KMS-11 (cell line): Measurements from ENCODE around the gene MAP4K4.

Experiments
- H2AFZ ChIP-seq: fragments of 200-600 bp; sonication (generic); 2 replicates; pipeline ENCODE4 v1.6.1; 2016; ENCODE audit warnings: antibody characterized with exemption, mixed run types, low read depth
- H3K27ac ChIP-seq: fragments of 200-600 bp; sonication (generic); 2 replicates; pipeline ENCODE4 v1.6.1; 2016; ENCODE audit warnings: mild to moderate bottlenecking, mixed run types
- H3K27me3 ChIP-seq: fragments of 200-600 bp; sonication (generic); 2 replicates; pipeline ENCODE4 v1.6.1; 2017; ENCODE audit warnings: mild to moderate bottlenecking, low read depth, mixed run types, moderate library complexity; ENCODE audit not compliant: insufficient read depth
- H3K36me3 ChIP-seq: fragments of 200-600 bp; sonication (generic); 2 replicates; pipeline ENCODE4 v1.6.1; 2017; ENCODE audit warnings: mild to moderate bottlenecking, mixed run types; ENCODE audit not compliant: insufficient read depth
- H3K4me1 ChIP-seq: fragments of 200-600 bp; sonication (generic); 2 replicates; pipeline ENCODE4 v1.6.1; 2016; ENCODE audit warnings: mild to moderate bottlenecking, low read depth, mixed run types; ENCODE audit not compliant: poor library complexity, severe bottlenecking
- H3K4me2 ChIP-seq: fragments of 200-600 bp; sonication (generic); 2 replicates; pipeline ENCODE4 v1.7.0; 2016; ENCODE audit warnings: mild to moderate bottlenecking, mixed run types
- H3K4me3 ChIP-seq: fragments of 200-600 bp; sonication (generic); IDR thresholded peaks from 2 replicates; pipeline ENCODE4 v1.6.1; 2017; ENCODE audit warnings: low read depth, low read length, mixed read lengths; ENCODE audit not compliant: insufficient read depth
- H3K79me2 ChIP-seq: fragments of 200-600 bp; sonication (generic); 2 replicates; pipeline ENCODE4 v1.6.1; 2016; ENCODE audit warnings: low read depth, mixed run types; ENCODE audit not compliant: insufficient read depth
- H3K9ac ChIP-seq: fragments of 200-600 bp; sonication (generic); 2 replicates; pipeline ENCODE4 v1.6.1; 2016; ENCODE audit warnings: mild to moderate bottlenecking, mixed run types
- H4K20me1 ChIP-seq: fragments of 200-600 bp; sonication (generic); 2 replicates; pipeline ENCODE4 v1.6.1; 2016; ENCODE audit warnings: mild to moderate bottlenecking, mixed run types; ENCODE audit not compliant: insufficient read depth
- CTCF ChIP-seq: fragments of 200-600 bp; sonication (generic); conservative IDR thresholded peaks from 2 replicates; pipeline ENCODE4 v1.6.1; 2017; ENCODE audit warnings: low read depth, mild to moderate bottlenecking, antibody characterized with exemption, low read length, moderate library complexity, mixed read lengths

MAP4K4 gene

DNA sequence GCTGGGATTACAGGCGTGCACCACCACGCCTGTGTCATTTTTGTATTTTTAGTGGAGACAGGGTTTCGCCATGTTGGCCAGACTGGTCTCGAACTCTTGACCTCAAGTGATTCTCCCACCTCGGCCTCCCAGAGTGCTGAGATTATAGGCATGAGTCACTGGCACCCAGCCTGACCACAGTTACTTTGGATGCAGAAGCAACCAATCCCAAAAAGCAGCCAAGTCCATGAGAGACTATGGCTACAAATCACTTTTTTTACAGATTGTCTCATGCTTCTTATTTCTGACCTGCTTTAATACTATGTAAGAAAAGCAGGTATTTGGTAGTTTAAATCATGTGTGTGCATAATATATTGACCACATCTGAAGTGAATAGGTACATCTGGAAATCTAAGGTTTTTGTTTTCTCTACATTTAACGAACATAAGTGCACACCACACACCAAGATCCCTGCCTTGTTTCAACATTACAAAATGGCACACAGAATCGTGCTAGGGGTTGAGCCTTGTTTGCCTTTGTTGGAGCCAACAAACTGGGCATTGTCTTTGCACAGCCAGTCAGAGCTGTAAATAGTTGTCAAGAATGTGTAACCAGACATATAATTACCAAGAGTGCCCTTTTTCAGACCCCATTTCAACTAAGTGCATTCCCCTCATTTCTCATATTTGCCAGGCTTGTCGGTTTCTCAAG is 18.3 kb upstream of the MAP4K4 start:
- H3K27me3 ChIP-seq: no peaks in the 10 kb centered on the region
- H4K20me1 ChIP-seq: no peaks in the 10 kb centered on the region
- no peaks in the 10 kb centered on the region for H3K79me2 ChIP-seq
- H3K9ac ChIP-seq: no peak overlapping the region
- H3K36me3 ChIP-seq: no peaks in the 10 kb centered on the region
- TF ChIP-seq CTCF: no peak
- no peaks in the 10 kb centered on the region for H3K4me1 ChIP-seq
- H2AFZ ChIP-seq: no peak overlapping the region
- H3K4me2 ChIP-seq: no peak overlapping the region
- no peak overlapping the region for H3K27ac ChIP-seq
- no peak overlapping the region for H3K4me3 ChIP-seq

DNA sequence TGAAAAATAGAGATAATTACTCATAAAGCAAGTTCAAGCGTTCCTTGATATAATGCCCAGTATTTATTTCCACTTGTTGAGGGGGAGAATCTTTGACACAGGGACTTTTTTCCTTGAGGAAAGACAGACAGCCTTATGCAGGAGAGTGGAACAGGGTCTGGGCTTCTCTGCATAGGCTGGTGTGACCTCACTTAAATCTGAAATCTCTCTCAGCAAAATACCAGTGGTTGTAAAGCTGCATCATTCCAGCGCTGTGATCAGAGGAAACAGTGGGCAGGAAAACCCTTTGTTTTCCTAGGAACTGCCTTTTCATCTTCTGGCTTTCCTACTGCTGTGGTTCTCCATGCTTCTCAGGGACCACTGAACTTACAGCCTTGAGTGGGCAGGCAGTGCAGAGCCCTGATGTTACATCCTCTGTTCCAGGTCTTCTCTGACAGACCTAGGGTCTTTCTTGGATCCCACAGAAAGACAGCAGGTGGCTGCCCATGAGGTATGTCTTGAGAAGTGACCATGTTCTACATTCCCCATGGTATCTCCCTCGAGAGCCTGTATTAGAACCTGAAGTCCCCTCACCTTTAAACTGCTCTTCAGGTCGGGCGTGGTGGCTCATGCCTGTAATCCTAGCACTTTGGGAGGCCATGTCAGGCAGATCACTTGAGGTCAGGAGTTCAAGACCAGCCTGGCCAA is 17.6 kb upstream of the MAP4K4 start:
- Histone ChIP-seq H3K79me2 (no peaks in the 10 kb centered on the region), H4K20me1 (no peaks in the 10 kb centered on the region), H3K9ac (no peak overlapping the region), H3K27ac (no peak overlapping the region), H3K4me1 (no peaks in the 10 kb centered on the region), H3K4me2 (no peak overlapping the region), H3K4me3 (no peak overlapping the region), H3K36me3 (no peaks in the 10 kb centered on the region), H3K27me3 (no peaks in the 10 kb centered on the region), H2AFZ (no peak overlapping the region)
- no peak for TF ChIP-seq CTCF

- Histone ChIP-seq H2AFZ (no peak overlapping the region), H3K27me3 (no peaks in the 10 kb centered on the region), H3K27ac (no peak overlapping the region), H3K36me3 (no peaks in the 10 kb centered on the region), H3K79me2 (no peaks in the 10 kb centered on the region), H3K4me1 (no peaks in the 10 kb centered on the region), H3K4me2 (no peak overlapping the region), H3K4me3 (no peak overlapping the region), H4K20me1 (no peaks in the 10 kb centered on the region), H3K9ac (no peak overlapping the region)
- no peak for TF ChIP-seq CTCF
These were observed 15.2 kb upstream of the MAP4K4 start for GRCh38 chr2:101682311-101682710.

- no peaks in the 10 kb centered on the region for H4K20me1 ChIP-seq
- H3K4me3 ChIP-seq: no peak overlapping the region
- no peak for TF ChIP-seq CTCF
- no peaks in the 10 kb centered on the region for H3K36me3 ChIP-seq
- H3K4me2 ChIP-seq: no peak overlapping the region
- H3K27ac ChIP-seq: no peak overlapping the region
- H3K27me3 ChIP-seq: no peaks in the 10 kb centered on the region
- no peak overlapping the region for H3K9ac ChIP-seq
- H2AFZ ChIP-seq: no peak overlapping the region
- H3K79me2 ChIP-seq: no peaks in the 10 kb centered on the region
- H3K4me1 ChIP-seq: no peaks in the 10 kb centered on the region
These were observed 13.2 kb upstream of the MAP4K4 start for GRCh38 chr2:101684313-101684712.
